K562 (cell line): ENCODE measurements around the gene PEAR1. TPM values are rescaled to one million over a fixed set of nuclear protein-coding genes. Genes with fewer than 3 reads are reported as not detected.

ENCODE experiments used
- ATAC-seq: fragments of 200-7000 bp; cut with Tn5 transposase; 3 replicates; pipeline ENCODE4 v1.9.1; 2020; ENCODE audit warnings: moderate library complexity
- BruUV-seq: library from RNA; stranded (reverse); fragments of 400-500 nt; replicated peaks from 2 replicates; lab custom pipeline; 2021; lab: Mats Ljungman, UMichigan
- CTCF ChIA-PET: fragments of 300-600 bp; formaldehyde crosslinking; extraction: SDS; loops from one replicate; lab custom pipeline; 2021; ENCODE audit warnings: low intra/inter-chr PET ratio; lab: Yijun Ruan, JAX
- POLR2A ChIA-PET: fragments of 300-600, 350-650 bp; sonication (Branson Sonifier 250); formaldehyde crosslinking; extraction: SDS; loops from one replicate; lab custom pipeline; 2021; ENCODE audit warnings: antibody characterized with exemption, inconsistent platforms; lab: Yijun Ruan, JAX
- DNase-seq, 4 experiments: peaks; one replicate each; pipeline versions ENCODE4 v3.0.0 to v3.0.0-alpha.2; 2011 to 2018; ENCODE audit warnings: low spot score in 3 of 4, mixed read lengths in 3 of 4; ENCODE audit errors: extremely low read depth in 1 of 4
- FAIRE-seq: peaks from 2 replicates; lab custom pipeline; 2011; peaks lifted over from hg19 to GRCh38; lab: Jason Lieb, UNC
- H2AFZ ChIP-seq: 2 replicates; pipeline ENCODE4 v1.6.0; 2011; ENCODE audit warnings: low read depth, low read length, control low read depth, inconsistent platforms
- H3K27ac ChIP-seq: fragments of 200-600 bp; 3 replicates; pipeline ENCODE4 v1.8.0; 2011; ENCODE audit warnings: low read depth, mild to moderate bottlenecking, control low read depth, inconsistent platforms, low read length, moderate library complexity, mixed read lengths; ENCODE audit errors: extremely low read depth
- H3K27me3 ChIP-seq, 2 experiments: fragments of 300-600 bp in 1 of 2; 2 replicates in 1 of 2; 3 replicates in 1 of 2; pipeline versions ENCODE4 v1.6.0 to v1.8.0; 2011; ENCODE audit warnings: inconsistent platforms in 2 of 2, low read length in 2 of 2, mild to moderate bottlenecking in 1 of 2, mixed read lengths in 1 of 2, moderate library complexity in 1 of 2; ENCODE audit not compliant: control insufficient read depth in 2 of 2, insufficient read depth in 2 of 2
- H3K36me3 ChIP-seq: fragments of 300-600 bp; 3 replicates; pipeline ENCODE4 v1.8.0; 2011; ENCODE audit warnings: mild to moderate bottlenecking, low read length, inconsistent platforms; ENCODE audit not compliant: control insufficient read depth, insufficient read depth
- H3K4me1 ChIP-seq, 2 experiments: fragments of 200-600 bp in 1 of 2; replicated peaks in 1 of 2; 2 replicates in 1 of 2; 3 replicates in 1 of 2; pipeline versions ENCODE4 v1.5.1 to v1.8.0; 2011; ENCODE audit warnings: inconsistent platforms in 2 of 2, low read length in 2 of 2, mild to moderate bottlenecking in 1 of 2, mixed read lengths in 1 of 2, moderate library complexity in 1 of 2; ENCODE audit not compliant: control insufficient read depth in 2 of 2, insufficient read depth in 2 of 2
- H3K4me2 ChIP-seq: 2 replicates; pipeline ENCODE4 v1.6.1; 2011; ENCODE audit warnings: low read length, control low read depth, inconsistent platforms, mixed read lengths; ENCODE audit not compliant: insufficient read depth
- H3K4me3 ChIP-seq: fragments of 200-600 bp; sonication (generic), shearing (Covaris generic); 2 replicates; pipeline ENCODE4 v1.5.1; 2016; ENCODE audit warnings: control low read depth, inconsistent platforms
- H3K79me2 ChIP-seq: fragments of 200-600 bp; 3 replicates; pipeline ENCODE4 v1.8.0; 2011; ENCODE audit warnings: low read length, inconsistent platforms; ENCODE audit not compliant: control insufficient read depth, insufficient read depth
- H3K9ac ChIP-seq, 2 experiments: 2 replicates each; pipeline versions ENCODE4 v1.6.0 to v1.6.1; 2011; ENCODE audit warnings: low read depth in 2 of 2, low read length in 2 of 2, control low read depth in 1 of 2, inconsistent platforms in 1 of 2, mild to moderate bottlenecking in 1 of 2, mixed read lengths in 1 of 2; ENCODE audit not compliant: insufficient read depth in 1 of 2
- H3K9me1 ChIP-seq: one replicate; pipeline ENCODE4 v1.6.0; 2011; ENCODE audit warnings: inconsistent platforms, mild to moderate bottlenecking, low read length, moderate library complexity; ENCODE audit not compliant: control insufficient read depth, insufficient read depth
- H3K9me3 ChIP-seq: replicated peaks from 2 replicates; pipeline ENCODE4 v1.5.1; 2011; ENCODE audit warnings: low read depth, low read length, inconsistent platforms; ENCODE audit not compliant: control insufficient read depth, insufficient read depth
- H4K20me1 ChIP-seq: replicated peaks from 2 replicates; pipeline ENCODE4 v1.6.1; 2011; ENCODE audit warnings: low read length, inconsistent platforms, mixed read lengths; ENCODE audit not compliant: control insufficient read depth, insufficient read depth
- CHD4 ChIP-seq: fragments of 200-600 bp; sonication (generic); IDR thresholded peaks from 3 replicates; pipeline ENCODE4 v1.6.1; 2012; ENCODE audit warnings: low read depth, mild to moderate bottlenecking, mixed read lengths, low read length, inconsistent platforms; ENCODE audit not compliant: insufficient read depth, insufficient replicate concordance, poor library complexity, severe bottlenecking
- EP400 ChIP-seq: fragments of 450-650 bp; IDR thresholded peaks from 2 replicates; pipeline ENCODE4 v1.6.1; 2017; ENCODE audit warnings: antibody characterized with exemption, mild to moderate bottlenecking, moderate library complexity
- HBP1 ChIP-seq: fragments of 450-650 bp; formaldehyde crosslinking; IDR thresholded peaks from 2 replicates; pipeline ENCODE4 v1.4.0; 2022; ENCODE audit warnings: missing genetic modification characterization
- HSF4 ChIP-seq: fragments of 250-450 bp; sonication (Bioruptor Pico); IDR thresholded peaks from 2 replicates; pipeline ENCODE4 v2.1.2; 2022; ENCODE audit warnings: mild to moderate bottlenecking, moderate library complexity, borderline replicate concordance
- NR4A1 ChIP-seq, 2 experiments: fragments of 250-450 bp in 1 of 2; fragments of 450-650 bp in 1 of 2; sonication (Bioruptor Pico) in 1 of 2; IDR thresholded peaks; 2 replicates each; pipeline versions ENCODE4 v1.4.0 to v1.6.1; 2016 to 2020; ENCODE audit warnings: mild to moderate bottlenecking in 2 of 2, missing compliant biosample characterization in 1 of 2, missing genetic modification characterization in 1 of 2, moderate library complexity in 1 of 2
- PCBP1 ChIP-seq: fragments of 200-400 bp; formaldehyde crosslinking; IDR thresholded peaks from 2 replicates; pipeline ENCODE4 v1.6.1; 2018; ENCODE audit warnings: mild to moderate bottlenecking, low read depth, low read length; ENCODE audit not compliant: poor library complexity, severe bottlenecking
- PHB ChIP-seq: fragments of 250-450 bp; sonication (Bioruptor Pico); IDR thresholded peaks from 2 replicates; pipeline ENCODE4 v1.5.0; 2021
- SP1 ChIP-seq: sonication (generic); formaldehyde crosslinking; IDR thresholded peaks from 2 replicates; pipeline ENCODE4 v1.8.1; 2022; ENCODE audit warnings: mild to moderate bottlenecking, missing genetic modification reagents
- SRSF3 ChIP-seq: fragments of 200-400 bp; formaldehyde crosslinking; IDR thresholded peaks from 2 replicates; pipeline ENCODE4 v1.6.1; 2016; ENCODE audit warnings: mild to moderate bottlenecking, low read length, moderate library complexity; ENCODE audit not compliant: insufficient read depth
- ZBTB17 ChIP-seq: fragments of 450-650 bp; formaldehyde crosslinking; IDR thresholded peaks from 2 replicates; pipeline ENCODE4 v1.4.0; 2020; ENCODE audit warnings: mild to moderate bottlenecking
- ZEB2 ChIP-seq: fragments of 450-650 bp; IDR thresholded peaks from 2 replicates; pipeline ENCODE4 v1.6.1; 2016
- ZNF165 ChIP-seq: fragments of 250-450 bp; sonication (Bioruptor Pico); IDR thresholded peaks from 2 replicates; pipeline ENCODE4 v1.4.0; 2020; ENCODE audit warnings: borderline replicate concordance
- ZNF263 ChIP-seq: sonication (generic); formaldehyde crosslinking; IDR thresholded peaks from 2 replicates; pipeline ENCODE4 v1.8.0; 2022; ENCODE audit warnings: mild to moderate bottlenecking, missing genetic modification reagents, borderline replicate concordance
- ZNF3 ChIP-seq: fragments of 250-450 bp; sonication (Bioruptor Pico); IDR thresholded peaks from 2 replicates; pipeline ENCODE4 v1.5.0; 2021; ENCODE audit warnings: mild to moderate bottlenecking, moderate library complexity
- ZNF41 ChIP-seq: fragments of 250-450 bp; sonication (Bioruptor Pico); conservative IDR thresholded peaks from 2 replicates; pipeline ENCODE4 v1.4.0; 2020; ENCODE audit warnings: mild to moderate bottlenecking
- WGBS: fragments of 100-300 bp; shearing (Covaris generic); methylation state at CpG from one replicate; pipeline ENCODE4 v1.1.6; 2016; ENCODE audit warnings: low coverage, mixed read lengths; ENCODE audit not compliant: insufficient coverage; ENCODE audit errors: missing lambda C conversion rate; 5-methylcytosine and 5-hydroxymethylcytosine counted together
- in situ Hi-C: fragments of 300-500 bp; cut with MboI; formaldehyde crosslinking; loops from 4 replicates; pipeline ENCODE4 v1.15.0; 2018; ENCODE audit warnings: inconsistent platforms, mixed read lengths
- intact Hi-C: fragments of 100-400 bp; cut with micrococcal nuclease; formaldehyde crosslinking; loops from 2 replicates; pipeline ENCODE4 v1.14.2; 2022
- polyA plus RNA-seq, 8 experiments: library from polyadenylated mRNA; depleted of rRNA in 4 of 8; stranded (reverse) in 5 of 8; unstranded in 3 of 8; fragments of >200 nt; fragmentation: Nextera tagmentation in 2 of 8; fragmentation: Illumina TruSeq in 1 of 8; extraction: Ambion mirVana in 2 of 8; extraction: Trizol in 1 of 8; gene quantifications; 2 replicates each; pipeline versions ENCODE4 v1.2.1 to v1.2.3, GENCODE V29; 2011 to 2014; ENCODE audit warnings: inconsistent platforms in 1 of 8, missing spikeins in 1 of 8
- total RNA-seq, 7 experiments: library from RNA; depleted of rRNA in 6 of 7; stranded (reverse); fragments of >200 nt in 6 of 7; fragmentation: Illumina TruSeq in 2 of 7; extraction: Trizol in 2 of 7; gene quantifications; 2 replicates each; pipeline versions ENCODE4 v1.2.1 to v1.2.3, GENCODE V29; 2011 to 2021; ENCODE audit warnings: low replicate concordance in 1 of 7
- TF ChIP-seq, protein P1 (sequence below): fragments of 250-450 bp; sonication (Bioruptor Pico); IDR thresholded peaks from 2 replicates; pipeline ENCODE4 v1.8.0; 2021; ENCODE audit warnings: moderate library complexity, mild to moderate bottlenecking, inconsistent platforms
- TF ChIP-seq, protein P2 (sequence below): fragments of 450-650 bp; IDR thresholded peaks from 2 replicates; pipeline ENCODE4 v1.6.1; 2017; ENCODE audit warnings: mild to moderate bottlenecking, moderate library complexity
- TF ChIP-seq, protein P3 (sequence below): IDR thresholded peaks from 2 replicates; pipeline ENCODE4 v1.6.1; 2016; ENCODE audit warnings: missing genetic modification characterization, missing compliant biosample characterization

Gene PEAR1
- total and polyA plus RNA-seq, 9 of the 15 experiments (the other 6 are each of a cell fraction or from before 2014, with no cell fraction given) = 0.87 to 13.9 (median 6.1) TPM

DNA sequence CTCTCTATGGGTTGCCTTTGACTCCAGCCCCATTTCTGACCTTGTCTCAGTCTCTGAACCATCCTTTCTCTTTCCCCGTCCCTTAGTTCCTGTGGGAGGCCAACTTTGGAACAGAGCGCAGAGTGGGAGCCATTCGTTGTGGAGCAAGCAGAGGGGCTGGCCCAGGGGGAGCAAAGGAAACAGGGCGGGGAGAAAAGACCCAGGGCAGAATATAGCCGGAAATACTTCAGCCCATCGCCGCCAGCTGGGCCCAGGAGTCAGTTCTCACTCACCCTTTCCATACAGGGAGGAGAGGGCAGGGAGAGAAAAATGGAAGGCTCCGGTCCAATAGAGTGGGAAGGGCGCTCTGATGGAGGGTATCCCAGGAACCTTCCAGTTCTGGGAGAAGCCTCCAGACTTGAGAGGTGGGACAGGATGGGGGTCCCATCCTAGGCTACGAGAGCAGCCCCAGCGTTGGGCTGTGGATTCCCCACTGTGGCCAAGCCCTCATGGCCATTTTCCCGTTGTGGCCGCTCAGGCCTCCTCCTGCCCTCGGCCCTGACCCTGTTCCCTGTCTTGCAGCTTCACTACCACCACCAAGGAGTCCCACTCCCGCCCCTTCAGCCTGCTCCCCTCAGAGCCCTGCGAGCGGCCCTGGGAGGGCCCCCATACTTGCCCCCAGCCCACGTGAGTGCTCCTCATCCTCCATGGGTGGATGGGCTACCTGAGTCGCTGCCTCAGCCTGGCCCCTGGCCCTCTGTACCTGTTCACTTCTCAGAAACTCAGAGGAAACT lies 10.9 kb downstream of the PEAR1 start:
- Histone ChIP-seq H3K9me1 (peaks cover 4% of the 10 kb centered on the region), H3K79me2 (no peaks in the 10 kb centered on the region), H3K4me2 (no peak overlapping the region), H3K27me3 (no peaks in the 10 kb centered on the region), H3K9ac (peak overlapping the region in 1 of 2 experiments; percentile 28; a peak in 1 of 4 replicates), H3K36me3 (no peaks in the 10 kb centered on the region), H3K4me3 (no peak overlapping the region), H3K4me1 (peaks cover 23 to 54% of the 10 kb centered on the region in 2 experiments), H3K27ac (no peak overlapping the region), H4K20me1 (no peaks in the 10 kb centered on the region), H2AFZ (no peak overlapping the region), H3K9me3 (no peaks in the 10 kb centered on the region)
- TF ChIP-seq, protein P1, sequence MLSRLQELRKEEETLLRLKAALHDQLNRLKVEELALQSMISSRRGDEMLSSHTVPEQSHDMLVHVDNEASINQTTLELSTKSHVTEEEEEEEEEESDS (CRISPR knock-in tag) = no peak
- TF ChIP-seq HSF4 (CRISPR knock-in tag) (no peak), HBP1 (CRISPR knock-in tag) (no peak), PHB (no peak), NR4A1 (CRISPR knock-in tag; IDR thresholded peaks at IDR 0.05) (no peak), NR4A1 (tag; IDR thresholded peaks at IDR 0.05) (no peak), ZEB2 (no peak), ZNF3 (CRISPR knock-in tag) (no peak), SRSF3 (no peak), ZNF165 (CRISPR knock-in tag) (no peak), EP400 (no peak), ZBTB17 (CRISPR knock-in tag) (no peak), SP1 (no peak), ZNF41 (CRISPR knock-in tag) (no peak), ZNF263 (CRISPR knock-in tag) (no peak), CHD4 (no peak), PCBP1 (no peak)
- TF ChIP-seq, protein P2, sequence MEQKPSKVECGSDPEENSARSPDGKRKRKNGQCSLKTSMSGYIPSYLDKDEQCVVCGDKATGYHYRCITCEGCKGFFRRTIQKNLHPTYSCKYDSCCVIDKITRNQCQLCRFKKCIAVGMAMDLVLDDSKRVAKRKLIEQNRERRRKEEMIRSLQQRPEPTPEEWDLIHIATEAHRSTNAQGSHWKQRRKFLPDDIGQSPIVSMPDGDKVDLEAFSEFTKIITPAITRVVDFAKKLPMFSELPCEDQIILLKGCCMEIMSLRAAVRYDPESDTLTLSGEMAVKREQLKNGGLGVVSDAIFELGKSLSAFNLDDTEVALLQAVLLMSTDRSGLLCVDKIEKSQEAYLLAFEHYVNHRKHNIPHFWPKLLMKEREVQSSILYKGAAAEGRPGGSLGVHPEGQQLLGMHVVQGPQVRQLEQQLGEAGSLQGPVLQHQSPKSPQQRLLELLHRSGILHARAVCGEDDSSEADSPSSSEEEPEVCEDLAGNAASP = no peak
- TF ChIP-seq, protein P3, sequence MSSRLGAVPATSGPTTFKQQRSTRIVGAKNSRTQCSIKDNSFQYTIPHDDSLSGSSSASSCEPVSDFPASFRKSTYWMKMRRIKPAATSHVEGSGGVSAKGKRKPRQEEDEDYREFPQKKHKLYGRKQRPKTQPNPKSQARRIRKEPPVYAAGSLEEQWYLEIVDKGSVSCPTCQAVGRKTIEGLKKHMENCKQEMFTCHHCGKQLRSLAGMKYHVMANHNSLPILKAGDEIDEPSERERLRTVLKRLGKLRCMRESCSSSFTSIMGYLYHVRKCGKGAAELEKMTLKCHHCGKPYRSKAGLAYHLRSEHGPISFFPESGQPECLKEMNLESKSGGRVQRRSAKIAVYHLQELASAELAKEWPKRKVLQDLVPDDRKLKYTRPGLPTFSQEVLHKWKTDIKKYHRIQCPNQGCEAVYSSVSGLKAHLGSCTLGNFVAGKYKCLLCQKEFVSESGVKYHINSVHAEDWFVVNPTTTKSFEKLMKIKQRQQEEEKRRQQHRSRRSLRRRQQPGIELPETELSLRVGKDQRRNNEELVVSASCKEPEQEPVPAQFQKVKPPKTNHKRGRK (tag) = no peak
- POLR2A ChIA-PET = no interaction called here
- WGBS = 49% methylated on average over 17 of the region's 19 CpGs
- BruUV-seq = no TSS peak
- intact Hi-C loops = no loop called here
- FAIRE-seq (no peak), ATAC-seq (no peak), DNase-seq (no peak)
- in situ Hi-C loops = no loop called here
- CTCF ChIA-PET = no interaction called here
